Pancreas (tissue), 10 donors: Measurements from ENCODE around the gene MOBP. TPM values are rescaled to one million over a fixed set of nuclear protein-coding genes. Genes with fewer than 3 reads are reported as not detected.

Experiments used
- ATAC-seq, 4 donors: fragments of 200-7000 bp; cut with Tn5 transposase; one replicate each; pipeline versions ENCODE4 v1.8.0 to v1.9.1; 2020; ENCODE audit warnings: mild to moderate bottlenecking in 4 of 4, moderate library complexity in 4 of 4
- DNase-seq, 6 donors: peaks; one replicate each; pipeline ENCODE4 v3.0.0-alpha.2; 2020
- FAIRE-seq: peaks from 2 replicates; lab custom pipeline; 2012; peaks lifted over from hg19 to GRCh38; lab: Jason Lieb, UNC
- H3K27ac ChIP-seq, 4 donors: fragments of 200-600 bp; sonication (generic); 1 replicate in 3 of 4; 2 replicates in 1 of 4; pipeline versions ENCODE4 v1.5.0 to v1.8.0; 2020
- H3K27me3 ChIP-seq, 4 donors: fragments of 200-600 bp; one replicate each; pipeline ENCODE4 v1.8.0; 2021
- H3K36me3 ChIP-seq, 3 donors: fragments of 200-600 bp; sonication (generic) in 1 of 3; one replicate each; pipeline versions ENCODE4 v1.5.0 to v1.8.0; 2020 to 2021
- H3K4me1 ChIP-seq, 3 donors: fragments of 200-600 bp; one replicate each; pipeline ENCODE4 v1.8.0; 2021
- H3K4me3 ChIP-seq, 4 donors: fragments of 200-600 bp; sonication (generic) in 2 of 4; one replicate each; pipeline versions ENCODE4 v1.5.0 to v1.8.0; 2020 to 2021
- H3K9me3 ChIP-seq, 4 donors: fragments of 200-600 bp; one replicate each; pipeline ENCODE4 v1.8.0; 2021
- WGBS, 2 donors: extraction: QIAGEN DNeasy Blood & Tissue Kit; methylation state at CpG; one replicate each; pipeline ENCODE4 v1.1.7; 2013; 5-methylcytosine and 5-hydroxymethylcytosine counted together
- intact Hi-C, 3 donors: fragments of 100-400 bp; cut with DNase I; formaldehyde crosslinking; loops; one replicate each; pipeline versions ENCODE4 v1.11.1 to v1.14.2; 2022
- polyA plus RNA-seq, 2 donors: library from polyadenylated mRNA; stranded (reverse); fragments of 200-250 nt; gene quantifications; one replicate each; pipeline ENCODE4 v1.2.3, GENCODE V29; 2013
- total RNA-seq, 6 donors: library from RNA; stranded (reverse); fragmentation: NEBNext Ultra II Directional in 4 of 6; extraction: Animal tissue kit (Norgen Biotek cat#: 25700) in 4 of 6; gene quantifications; one replicate each; pipeline versions ENCODE4 v1.2.1 to v1.2.4, GENCODE V29; 2021 to 2023
- TF ChIP-seq, protein P1 (sequence below), 4 donors: fragments of 200-600 bp; sonication (generic) in 3 of 4; IDR thresholded peaks; one replicate each; pipeline versions ENCODE4 v1.5.0 to v1.8.0; 2021; ENCODE audit warnings: antibody characterized with exemption in 4 of 4
- donor health status: healthy with polysubstance abuse.
- donor health status: DM: no; HTN: no; CAD: no; lungs with moderate emphysema.
- donor health status: DM: no; HTN: no; CAD: no.
- donor health status: control.
- donor health status: control.
- donor health status: Bipolar disorder and iron deficiency.
- donor health status: DM: yes; HTN: yes; CAD: no.
- donor health status: DM: no; HTN: no; CAD: no.
- donor health status: DM: no; HTN: no; CAD: no.
- donor health status: DM: yes; HTN: yes; CAD: no.

Gene MOBP
- total and polyA plus RNA-seq, 8 donors, result not detected

DNA sequence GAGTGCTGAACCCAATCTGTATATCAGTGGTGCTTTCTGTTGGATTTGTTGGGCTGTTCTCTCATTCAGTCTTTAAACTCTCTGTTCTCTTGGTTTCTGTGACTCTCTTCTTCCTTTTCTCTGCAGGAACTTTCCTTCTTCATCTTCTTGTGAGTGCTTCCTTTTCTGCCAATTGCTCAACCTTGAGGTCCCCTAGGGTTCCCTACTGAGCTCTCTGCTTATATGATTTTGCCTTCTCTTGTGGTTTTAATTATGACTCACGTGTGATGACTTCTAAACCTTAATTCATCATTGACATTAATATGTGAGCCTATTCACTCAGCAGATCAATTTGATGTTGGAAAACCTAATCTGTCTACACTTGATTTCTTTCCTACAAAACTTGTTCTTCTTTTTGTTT is 39.4 kb downstream of the MOBP start:
- intact Hi-C loops, result loop anchor here in 1 of 3 donors (10.0 kb wide), 1 partner anchor 62 kb away; no protein-coding TSS in a partner anchor
- no peaks in the 10 kb centered on the region for H3K36me3 ChIP-seq
- H3K27me3 ChIP-seq, result peaks cover 0 to 13% (median 0%) of the 10 kb centered on the region in 4 donors
- H3K4me1 ChIP-seq, result no peaks in the 10 kb centered on the region
- no peaks in the 10 kb centered on the region for H3K9me3 ChIP-seq
- TF ChIP-seq, protein P1, sequence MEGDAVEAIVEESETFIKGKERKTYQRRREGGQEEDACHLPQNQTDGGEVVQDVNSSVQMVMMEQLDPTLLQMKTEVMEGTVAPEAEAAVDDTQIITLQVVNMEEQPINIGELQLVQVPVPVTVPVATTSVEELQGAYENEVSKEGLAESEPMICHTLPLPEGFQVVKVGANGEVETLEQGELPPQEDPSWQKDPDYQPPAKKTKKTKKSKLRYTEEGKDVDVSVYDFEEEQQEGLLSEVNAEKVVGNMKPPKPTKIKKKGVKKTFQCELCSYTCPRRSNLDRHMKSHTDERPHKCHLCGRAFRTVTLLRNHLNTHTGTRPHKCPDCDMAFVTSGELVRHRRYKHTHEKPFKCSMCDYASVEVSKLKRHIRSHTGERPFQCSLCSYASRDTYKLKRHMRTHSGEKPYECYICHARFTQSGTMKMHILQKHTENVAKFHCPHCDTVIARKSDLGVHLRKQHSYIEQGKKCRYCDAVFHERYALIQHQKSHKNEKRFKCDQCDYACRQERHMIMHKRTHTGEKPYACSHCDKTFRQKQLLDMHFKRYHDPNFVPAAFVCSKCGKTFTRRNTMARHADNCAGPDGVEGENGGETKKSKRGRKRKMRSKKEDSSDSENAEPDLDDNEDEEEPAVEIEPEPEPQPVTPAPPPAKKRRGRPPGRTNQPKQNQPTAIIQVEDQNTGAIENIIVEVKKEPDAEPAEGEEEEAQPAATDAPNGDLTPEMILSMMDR (IDR thresholded peaks at IDR 0.05), result no peak
- no peak overlapping the region for H3K27ac ChIP-seq
- DNase-seq, result no peak
- no peak overlapping the region for H3K4me3 ChIP-seq
- no peak for FAIRE-seq
- ATAC-seq, result no peak
- WGBS, 2 donors, result 41 to 43% methylated on average over 1 of the region's 1 CpG

DNA sequence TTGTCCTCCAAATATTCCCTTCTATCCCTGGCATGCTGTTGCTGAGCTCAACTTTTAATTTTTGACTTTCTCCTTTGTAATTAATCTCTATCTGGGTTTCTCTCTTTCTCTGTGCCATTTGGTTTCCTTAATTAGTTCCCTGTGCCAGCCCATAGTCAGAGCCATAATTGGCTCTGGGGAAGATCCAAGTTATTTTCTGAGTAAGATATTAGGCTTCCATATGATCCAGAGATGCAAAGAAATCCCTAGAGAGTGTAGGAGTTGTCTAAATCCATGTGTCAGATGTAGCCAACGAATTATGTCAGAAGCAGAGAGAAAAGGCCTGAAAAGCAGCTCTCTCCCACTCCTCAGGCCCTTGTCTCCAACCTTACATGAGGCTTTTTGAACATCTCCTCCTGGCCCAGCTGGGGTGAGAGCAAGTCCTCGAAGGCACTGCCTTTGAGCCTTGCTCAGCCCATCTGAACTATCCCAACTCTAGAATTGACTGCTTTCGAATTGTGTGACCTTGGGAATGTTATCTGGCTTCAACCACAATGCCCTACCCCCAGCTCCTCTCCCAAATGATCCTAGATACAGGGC is 46.4 kb downstream of the MOBP start:
- TF ChIP-seq, protein P1 (IDR thresholded peaks at IDR 0.05), result no peak
- H3K36me3 ChIP-seq, result no peaks in the 10 kb centered on the region
- ATAC-seq, result no peak
- intact Hi-C loops, result no loop called here
- H3K27me3 ChIP-seq, result no peaks in the 10 kb centered on the region
- no peaks in the 10 kb centered on the region for H3K9me3 ChIP-seq
- no peak overlapping the region for H3K4me3 ChIP-seq
- H3K27ac ChIP-seq, result no peak overlapping the region
- FAIRE-seq, result no peak
- WGBS, 2 donors, result 45 to 51% methylated on average over 3 of the region's 3 CpGs
- no peak for DNase-seq
- no peaks in the 10 kb centered on the region for H3K4me1 ChIP-seq

DNA sequence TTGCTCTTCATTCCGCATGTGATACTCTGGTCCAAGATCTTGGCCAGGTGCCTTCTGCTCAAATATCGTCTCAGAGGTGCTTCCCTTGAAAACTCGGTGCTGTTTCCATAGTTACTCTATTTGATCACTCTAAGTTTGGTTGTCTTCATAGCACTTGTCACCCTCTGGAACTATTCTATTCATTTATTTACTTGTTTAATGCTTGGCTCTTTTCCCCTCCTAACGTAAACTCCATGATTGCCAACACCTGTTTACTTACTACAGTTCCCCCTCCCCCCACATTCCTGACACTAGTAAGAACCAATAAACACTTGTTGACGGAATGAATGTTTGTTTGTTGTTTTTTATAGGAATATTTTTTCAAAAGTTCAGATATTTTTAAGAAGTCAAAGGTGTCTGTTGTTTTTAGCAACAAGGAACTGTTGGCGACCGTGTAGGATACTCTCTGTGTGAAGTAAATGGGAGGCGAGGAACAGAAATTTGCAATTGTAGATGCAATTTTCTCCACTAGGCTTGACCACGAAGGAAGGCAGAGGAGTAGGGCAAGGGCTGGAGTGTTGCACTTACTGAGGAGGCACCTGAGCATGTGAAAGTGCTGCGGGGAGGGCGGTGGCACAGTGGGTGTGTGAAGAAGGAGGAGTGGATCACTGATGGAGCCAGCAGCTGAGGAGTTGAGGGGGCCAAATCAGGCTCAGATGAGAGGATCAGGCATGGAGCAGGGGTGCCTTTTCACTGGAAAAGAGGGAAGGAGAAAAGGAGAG is 48.4 kb downstream of the MOBP start:
- no peaks in the 10 kb centered on the region for H3K36me3 ChIP-seq
- intact Hi-C loops, result no loop called here
- no peaks in the 10 kb centered on the region for H3K9me3 ChIP-seq
- H3K27ac ChIP-seq, result no peak overlapping the region
- no peaks in the 10 kb centered on the region for H3K27me3 ChIP-seq
- DNase-seq (no peak), FAIRE-seq (no peak), ATAC-seq (no peak)
- H3K4me1 ChIP-seq, result no peaks in the 10 kb centered on the region
- 34 to 45% methylated on average over 11 of the region's 11 CpGs for WGBS, 2 donors
- H3K4me3 ChIP-seq, result no peak overlapping the region
- TF ChIP-seq, protein P1 (IDR thresholded peaks at IDR 0.05), result no peak

GRCh38 chr3:39519103-39519502 is 51.6 kb downstream of the MOBP start:
- FAIRE-seq, result no peak
- H3K4me1 ChIP-seq, result no peaks in the 10 kb centered on the region
- TF ChIP-seq, protein P1 (IDR thresholded peaks at IDR 0.05), result no peak
- intact Hi-C loops, result no loop called here
- no peak for ATAC-seq
- no peak overlapping the region for H3K27ac ChIP-seq
- H3K27me3 ChIP-seq, result no peaks in the 10 kb centered on the region
- WGBS, 2 donors, result 65 to 73% methylated on average over 2 of the region's 2 CpGs
- no peaks in the 10 kb centered on the region for H3K9me3 ChIP-seq
- no peak for DNase-seq
- no peak overlapping the region for H3K4me3 ChIP-seq
- no peaks in the 10 kb centered on the region for H3K36me3 ChIP-seq
